ENCODE data around the gene ANTXR2.
A peak's percentile ranks its signal among the peaks of the same experiment; 100 is the strongest.

The ANTXR2 gene

GRCh38 chr4:79920163-79920853 is 152.7 kb downstream of the ANTXR2 start:
- Histone ChIP-seq H3K4me1 (peaks cover 5% of the 10 kb centered on the region; the same call in 1 of the 2 replicates), H3K36me3 (no peaks in the 10 kb centered on the region), H3K9me3 (no peaks in the 10 kb centered on the region), H3K4me3 (ENCODE audit: low read depth, low read length) (no peak overlapping the region), H3K27me3 (no peaks in the 10 kb centered on the region)
- no peak for DNase-seq
- no peak for TF ChIP-seq CTCF (IDR thresholded peaks at IDR 0.05; ENCODE audit: low read depth, low read length)

- Histone ChIP-seq H3K4me3 (ENCODE audit: low read depth, low read length) (no peak overlapping the region), H3K36me3 (no peaks in the 10 kb centered on the region), H3K27me3 (no peaks in the 10 kb centered on the region), H3K4me1 (peaks cover 5% of the 10 kb centered on the region; the same call in 1 of the 2 replicates), H3K9me3 (no peaks in the 10 kb centered on the region)
- no peak for TF ChIP-seq CTCF (IDR thresholded peaks at IDR 0.05; ENCODE audit: low read depth, low read length)
- no peak for DNase-seq
These were observed 154.7 kb downstream of the ANTXR2 start for GRCh38 chr4:79918292-79918691.

GRCh38 chr4:79917246-79917645 is 155.8 kb downstream of the ANTXR2 start:
- H3K27me3 ChIP-seq: no peaks in the 10 kb centered on the region
- TF ChIP-seq CTCF (IDR thresholded peaks at IDR 0.05; ENCODE audit: low read depth, low read length): peak; percentile 90
- H3K9me3 ChIP-seq: no peaks in the 10 kb centered on the region
- no peaks in the 10 kb centered on the region for H3K4me1 ChIP-seq
- no peak overlapping the region for H3K4me3 ChIP-seq (ENCODE audit: low read depth, low read length)
- no peaks in the 10 kb centered on the region for H3K36me3 ChIP-seq
- DNase-seq: peak; percentile 57

GRCh38 chr4:79915246-79915645 is 157.8 kb downstream of the ANTXR2 start:
- no peaks in the 10 kb centered on the region for H3K9me3 ChIP-seq
- H3K36me3 ChIP-seq: no peaks in the 10 kb centered on the region
- H3K4me1 ChIP-seq: no peaks in the 10 kb centered on the region
- H3K27me3 ChIP-seq: no peaks in the 10 kb centered on the region
- no peak for TF ChIP-seq CTCF (IDR thresholded peaks at IDR 0.05; ENCODE audit: low read depth, low read length)
- no peak for DNase-seq
- H3K4me3 ChIP-seq (ENCODE audit: low read depth, low read length): no peak overlapping the region

- Histone ChIP-seq H3K36me3 (no peaks in the 10 kb centered on the region), H3K4me3 (ENCODE audit: low read depth, low read length) (no peak overlapping the region), H3K9me3 (no peaks in the 10 kb centered on the region), H3K4me1 (no peaks in the 10 kb centered on the region), H3K27me3 (no peaks in the 10 kb centered on the region)
- no peak for TF ChIP-seq CTCF (IDR thresholded peaks at IDR 0.05; ENCODE audit: low read depth, low read length)
- no peak for DNase-seq
These were observed 159.4 kb downstream of the ANTXR2 start for GRCh38 chr4:79913581-79913980.

GRCh38 chr4:79907001-79907400 is 166.0 kb downstream of the ANTXR2 start:
- DNase-seq: no peak
- H3K27me3 ChIP-seq: no peaks in the 10 kb centered on the region
- no peaks in the 10 kb centered on the region for H3K36me3 ChIP-seq

More at GRCh38 chr4:79907001-79907400, 166.0 kb downstream of the ANTXR2 start:
- H3K4me1 ChIP-seq: no peaks in the 10 kb centered on the region
- TF ChIP-seq CTCF (IDR thresholded peaks at IDR 0.05; ENCODE audit: low read depth, low read length): no peak
- no peaks in the 10 kb centered on the region for H3K9me3 ChIP-seq
- H3K4me3 ChIP-seq (ENCODE audit: low read depth, low read length): no peak overlapping the region

All from BE2C (cell line).